ENCODE measurements around the gene DOCK7. TPM values are rescaled to one million over a fixed set of nuclear protein-coding genes. Genes with fewer than 3 reads are reported as not detected.

DOCK7 gene
- total and polyA plus RNA-seq, 2 of the 8 experiments (the other 6 are each of a cell fraction or from before 2014, with no cell fraction given) = 10.2 to 33.7 TPM

- TF ChIP-seq RFX5 (IDR thresholded peaks at IDR 0.05; ENCODE audit: borderline replicate concordance, low read depth, low read length) = no peak
These were observed 28.2 kb upstream of the DOCK7 start (continued) for GRCh38 chr1:62716397-62716796.

Data from H1 (cell line).